NCI-H510A treated with DMSO at 0.1 percent for 48 hours (cell line): ENCODE measurements around the gene FRA10AC1.

ENCODE experiments used
- DNase-seq: peaks from one replicate; lab custom pipeline; 2025; lab: John Stamatoyannopoulos, UW

FRA10AC1 gene

GRCh38 chr10:93629647-93630305, 72.6 kb downstream of the FRA10AC1 start:
- peak; percentile 41 for DNase-seq

GRCh38 chr10:93628858-93629257, 73.5 kb downstream of the FRA10AC1 start:
- no peak for DNase-seq

DNA sequence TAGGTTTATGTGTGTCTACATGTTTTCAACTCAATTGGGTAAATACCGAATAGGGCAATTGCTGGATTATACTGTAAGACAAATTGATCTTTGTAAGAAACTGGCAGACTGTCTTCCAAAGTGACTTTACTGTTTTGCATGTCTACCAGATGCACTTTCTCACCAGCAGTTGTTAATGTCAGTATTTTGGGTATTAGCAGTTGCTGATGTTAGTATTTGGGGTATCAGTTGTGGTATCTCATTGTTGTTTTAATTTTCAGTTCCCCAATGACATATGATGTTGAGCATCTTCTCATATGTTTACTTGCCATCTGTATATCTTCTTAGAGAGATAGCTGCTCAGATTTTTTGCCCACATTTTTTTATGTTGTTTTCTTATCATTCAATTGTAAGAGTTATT, 79.5 kb downstream of the FRA10AC1 start:
- no peak for DNase-seq

DNA sequence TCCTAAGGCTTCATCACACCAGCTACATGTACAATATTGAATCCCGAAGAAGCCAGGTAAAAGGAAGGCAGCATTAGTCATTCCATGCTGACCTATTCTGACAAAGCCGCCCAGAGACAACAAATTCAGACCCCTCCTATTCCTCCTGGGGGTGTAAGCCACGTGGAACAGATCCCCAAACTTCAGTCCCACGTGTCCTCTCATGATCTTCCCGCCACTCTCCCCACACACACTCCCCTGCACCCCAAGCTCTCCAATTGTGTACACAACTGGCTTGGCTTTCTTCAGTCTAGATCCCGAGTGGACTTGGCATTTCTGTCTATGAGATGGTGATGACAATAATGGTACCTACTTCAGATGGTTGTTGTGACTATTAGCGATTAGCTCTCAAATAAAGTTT, 81.5 kb downstream of the FRA10AC1 start:
- no peak for DNase-seq
